H1 (cell line): Measurements from ENCODE around the gene PILRB. TPM values are rescaled to one million over a fixed set of nuclear protein-coding genes. Genes with fewer than 3 reads are reported as not detected.

ENCODE experiments used
- CTCF ChIA-PET: fragments of 300-600 bp; sonication (Branson Sonifier 250); formaldehyde crosslinking; loops from one replicate; lab custom pipeline; 2021; ENCODE audit not compliant: partially characterized antibody; lab: Charles Lee
- POLR2A ChIA-PET: fragments of 300-600 bp; sonication (Branson Sonifier 250); formaldehyde crosslinking; loops from one replicate; lab custom pipeline; 2021; ENCODE audit warnings: inconsistent platforms; ENCODE audit not compliant: partially characterized antibody; lab: Charles Lee
- DNase-seq, 2 experiments: peaks; one replicate each; pipeline versions ENCODE4 v3.0.0 to v3.0.0-alpha.2; 2010 to 2022; ENCODE audit warnings: low spot score in 2 of 2, low read depth in 1 of 2, mixed read lengths in 1 of 2
- FAIRE-seq: peaks from 2 replicates; lab custom pipeline; 2011; peaks lifted over from hg19 to GRCh38; lab: Jason Lieb, UNC
- H2AFZ ChIP-seq: 2 replicates; pipeline ENCODE4 v1.8.1; 2012; ENCODE audit warnings: low read length, inconsistent platforms
- H2AK5ac ChIP-seq: 2 replicates; pipeline ENCODE4 v1.6.1; 2013; ENCODE audit warnings: low read depth, low read length
- H2BK120ac ChIP-seq: replicated peaks from 2 replicates; pipeline ENCODE3; 2013; ENCODE audit warnings: low read depth, low read length, inconsistent platforms
- H2BK12ac ChIP-seq: 2 replicates; pipeline ENCODE4 v1.6.1; 2013; ENCODE audit warnings: low read depth, low read length
- H2BK15ac ChIP-seq: 2 replicates; pipeline ENCODE4 v1.6.1; 2013; ENCODE audit warnings: low read length
- H2BK20ac ChIP-seq: 2 replicates; pipeline ENCODE4 v1.6.1; 2013; ENCODE audit warnings: low read length
- H2BK5ac ChIP-seq: 2 replicates; pipeline ENCODE4 v1.6.1; 2013; ENCODE audit warnings: low read depth, low read length
- H3K14ac ChIP-seq: 2 replicates; pipeline ENCODE4 v1.6.1; 2013; ENCODE audit warnings: inconsistent platforms; ENCODE audit not compliant: insufficient read length
- H3K18ac ChIP-seq: 2 replicates; pipeline ENCODE4 v1.6.1; 2013; ENCODE audit warnings: low read length; ENCODE audit errors: extremely low read depth
- H3K23ac ChIP-seq: 2 replicates; pipeline ENCODE4 v1.6.1; 2013; ENCODE audit warnings: inconsistent platforms; ENCODE audit not compliant: insufficient read length
- H3K23me2 ChIP-seq: 2 replicates; pipeline ENCODE4 v1.6.1; 2013; ENCODE audit warnings: low read depth, low read length
- H3K27ac ChIP-seq: 2 replicates; pipeline ENCODE4 v1.6.1; 2011; ENCODE audit warnings: low read depth, low read length, inconsistent platforms
- H3K27me3 ChIP-seq, 4 experiments: replicated peaks in 1 of 4; 1 replicate in 1 of 4; 2 replicates in 3 of 4; pipeline versions ENCODE4 v1.6.1 to v1.8.1; 2011 to 2013; ENCODE audit warnings: low read length in 3 of 4, mild to moderate bottlenecking in 3 of 4, inconsistent platforms in 2 of 4, mixed read lengths in 2 of 4, moderate library complexity in 1 of 4; ENCODE audit not compliant: control insufficient read depth in 3 of 4, insufficient read depth in 3 of 4; ENCODE audit errors: extremely low read depth in 1 of 4
- H3K36me3 ChIP-seq, 4 experiments: 2 replicates each; pipeline versions ENCODE4 v1.6.1 to v1.8.1; 2011 to 2013; ENCODE audit warnings: mild to moderate bottlenecking in 4 of 4, low read length in 3 of 4, moderate library complexity in 2 of 4, control low read depth in 1 of 4, inconsistent platforms in 1 of 4; ENCODE audit not compliant: insufficient read depth in 4 of 4, control insufficient read depth in 2 of 4
- H3K4ac ChIP-seq: replicated peaks from 2 replicates; pipeline ENCODE3; 2013; ENCODE audit warnings: low read length, low read depth, mixed read lengths, inconsistent platforms; ENCODE audit not compliant: insufficient read length
- H3K4me1 ChIP-seq, 4 experiments: replicated peaks in 1 of 4; 1 replicate in 1 of 4; 2 replicates in 3 of 4; pipeline versions ENCODE4 v1.6.1 to v1.8.1; 2011 to 2013; ENCODE audit warnings: low read length in 3 of 4, inconsistent platforms in 2 of 4, mixed read lengths in 1 of 4; ENCODE audit not compliant: insufficient read depth in 4 of 4, control insufficient read depth in 3 of 4
- H3K4me2 ChIP-seq, 2 experiments: 2 replicates each; pipeline versions ENCODE4 v1.6.1 to v1.8.1; 2011 to 2013; ENCODE audit warnings: low read depth in 2 of 2, low read length in 2 of 2, control low read depth in 1 of 2, inconsistent platforms in 1 of 2, mild to moderate bottlenecking in 1 of 2; ENCODE audit not compliant: insufficient read depth in 1 of 2
- H3K4me3 ChIP-seq, 4 experiments: fragments of 200-600, 300-600 bp in 1 of 4; sonication (generic), shearing (Covaris generic), sonication (Bioruptor Twin) in 1 of 4; 2 replicates each; pipeline versions ENCODE4 v1.5.1 to v1.8.1; 2011 to 2016; ENCODE audit warnings: low read length in 4 of 4, low read depth in 3 of 4, control low read depth in 2 of 4, inconsistent platforms in 2 of 4, mild to moderate bottlenecking in 2 of 4, mixed read lengths in 1 of 4, moderate library complexity in 1 of 4; ENCODE audit not compliant: insufficient read depth in 2 of 4; ENCODE audit errors: extremely low read depth in 1 of 4
- H3K56ac ChIP-seq: replicated peaks from 2 replicates; pipeline ENCODE3; 2013; ENCODE audit warnings: low read depth, mild to moderate bottlenecking, mixed read lengths, low read length, inconsistent platforms; ENCODE audit not compliant: insufficient read length
- H3K79me1 ChIP-seq: 2 replicates; pipeline ENCODE4 v1.6.1; 2013; ENCODE audit warnings: low read depth, low read length, control low read depth
- H3K79me2 ChIP-seq, 2 experiments: 2 replicates each; pipeline versions ENCODE4 v1.6.1 to v1.8.1; 2012 to 2013; ENCODE audit warnings: low read length in 2 of 2, mild to moderate bottlenecking in 2 of 2, inconsistent platforms in 1 of 2; ENCODE audit not compliant: insufficient read depth in 2 of 2, control insufficient read depth in 1 of 2
- H3K9ac ChIP-seq, 4 experiments: replicated peaks in 1 of 4; 1 replicate in 1 of 4; 2 replicates in 3 of 4; pipeline versions ENCODE4 v1.6.1 to v1.8.1; 2011 to 2013; ENCODE audit warnings: low read depth in 3 of 4, low read length in 3 of 4, control low read depth in 2 of 4, mild to moderate bottlenecking in 2 of 4, moderate library complexity in 2 of 4, inconsistent platforms in 1 of 4; ENCODE audit errors: extremely low read depth in 1 of 4
- H3K9me3 ChIP-seq, 2 experiments: 2 replicates each; pipeline versions ENCODE4 v1.6.1 to v1.8.1; 2012 to 2013; ENCODE audit warnings: mild to moderate bottlenecking in 2 of 2, moderate library complexity in 2 of 2, control low read depth in 1 of 2, inconsistent platforms in 1 of 2, low read depth in 1 of 2, low read length in 1 of 2, mixed read lengths in 1 of 2; ENCODE audit not compliant: insufficient read depth in 2 of 2
- H4K20me1 ChIP-seq, 2 experiments: replicated peaks in 1 of 2; 2 replicates each; pipeline versions ENCODE3 to v1.8.1; 2011 to 2013; ENCODE audit warnings: inconsistent platforms in 2 of 2, low read length in 2 of 2, mild to moderate bottlenecking in 1 of 2; ENCODE audit not compliant: insufficient read depth in 2 of 2, control insufficient read depth in 1 of 2
- H4K5ac ChIP-seq: 2 replicates; pipeline ENCODE4 v1.6.1; 2013; ENCODE audit warnings: low read length, low read depth, mixed read lengths, inconsistent platforms; ENCODE audit not compliant: insufficient read length
- H4K8ac ChIP-seq: 2 replicates; pipeline ENCODE4 v1.8.0; 2013; ENCODE audit warnings: mild to moderate bottlenecking, moderate library complexity, low read length, inconsistent platforms; ENCODE audit not compliant: insufficient read depth; ENCODE audit errors: extremely low read depth
- H4K91ac ChIP-seq: replicated peaks from 2 replicates; pipeline ENCODE3; 2013; ENCODE audit warnings: low read length, mixed read lengths, inconsistent platforms; ENCODE audit not compliant: insufficient read length
- HDAC2 ChIP-seq, 2 experiments: fragments of 300-600 bp in 1 of 2; sonication (generic) in 1 of 2; IDR thresholded peaks; 2 replicates each; pipeline ENCODE4 v1.6.1; 2011 to 2012; ENCODE audit warnings: low read depth in 2 of 2, low read length in 2 of 2, mild to moderate bottlenecking in 2 of 2, moderate library complexity in 2 of 2, borderline replicate concordance in 1 of 2, inconsistent platforms in 1 of 2
- POLR2A ChIP-seq, 2 experiments: IDR thresholded peaks; 1 replicate in 1 of 2; 2 replicates in 1 of 2; pipeline ENCODE4 v1.6.1; 2011; ENCODE audit warnings: low read depth in 2 of 2, low read length in 2 of 2, mild to moderate bottlenecking in 2 of 2; ENCODE audit errors: control extremely low read depth in 1 of 2
- POLR2AphosphoS5 ChIP-seq: IDR thresholded peaks from 2 replicates; pipeline ENCODE4 v1.6.1; 2011; ENCODE audit warnings: low read depth, low read length
- WGBS, 2 experiments: shearing (Covaris generic) in 1 of 2; methylation state at CpG; one replicate each; pipeline versions ENCODE4 v1.1.6 to v1.1.7; 2013 to 2015; ENCODE audit warnings: low lambda C conversion rate in 2 of 2, mixed read lengths in 2 of 2, inconsistent platforms in 1 of 2, low coverage in 1 of 2, missing lambda C conversion rate in 1 of 2; ENCODE audit not compliant: insufficient replicate concordance in 2 of 2, insufficient coverage in 1 of 2, insufficient read length in 1 of 2; ENCODE audit errors: extremely low coverage in 1 of 2, missing lambda C conversion rate in 1 of 2; 5-methylcytosine and 5-hydroxymethylcytosine counted together
- polyA plus RNA-seq, 7 experiments: library from polyadenylated mRNA; depleted of rRNA in 3 of 7; stranded (reverse) in 5 of 7; unstranded in 2 of 7; fragments of >200 nt in 5 of 7; fragments of 200-250 nt in 2 of 7; gene quantifications; 1 replicate in 5 of 7; 2 replicates in 1 of 7; 4 replicates in 1 of 7; pipeline versions ENCODE4 v1.2.1 to v1.2.3, GENCODE V29; 2011 to 2013; ENCODE audit warnings: missing spikeins in 2 of 7, mixed read lengths in 2 of 7
- total RNA-seq: library from RNA; stranded (reverse); fragmentation: NEBNext Ultra II Directional; extraction: Animal tissue kit (Norgen Biotek cat#: 25700); gene quantifications from 2 replicates; pipeline ENCODE4 v1.2.1, GENCODE V29; 2021

Gene PILRB
- total and polyA plus RNA-seq, 2 of the 8 experiments (the other 6 are each of a cell fraction or from before 2014, with no cell fraction given), result 32.2 to 49.9 TPM

- Histone ChIP-seq H2BK12ac (no peak overlapping the region), H4K5ac (no peak overlapping the region), H3K9me3 (no peaks in the 10 kb centered on the region), H2AFZ (no peak overlapping the region), H3K9ac (no peak overlapping the region), H4K20me1 (no peaks in the 10 kb centered on the region), H3K23ac (no peak overlapping the region), H4K91ac (no peak overlapping the region), H2BK15ac (no peak overlapping the region), H3K27me3 (no peaks in the 10 kb centered on the region), H3K14ac (no peak overlapping the region), H3K27ac (no peak overlapping the region), H3K79me2 (no peaks in the 10 kb centered on the region), H4K8ac (no peak overlapping the region), H3K4me2 (no peak overlapping the region), H3K79me1 (peaks cover 2% of the 10 kb centered on the region; the same call in 1 of the 2 replicates), H3K36me3 (peaks cover 0 to 28% (median 2%) of the 10 kb centered on the region in 4 experiments; a peak in 3 of 8 replicates), H2AK5ac (0 out of 2 replicates have a peak overlapping the region, but pooled peaks have one; percentile 34), H3K4me1 (peaks cover 0 to 21% (median 15%) of the 10 kb centered on the region in 4 experiments; a peak in 6 of 7 replicates), H3K4ac (no peak overlapping the region), H2BK120ac (no peak overlapping the region), H2BK20ac (no peak overlapping the region), H3K56ac (no peak overlapping the region), H3K18ac (no peak overlapping the region), H3K4me3 (no peak overlapping the region), H3K23me2 (no peaks in the 10 kb centered on the region), H2BK5ac (no peak overlapping the region)
- TF ChIP-seq POLR2A (IDR thresholded peaks at IDR 0.05; ENCODE audit: control extremely low read depth in 1 of 2, low read depth in 2 of 2, low read length in 2 of 2), result peak in 1 of 2 experiments; percentile 31; a peak in 1 of 3 replicates
- peak; percentile 25 for TF ChIP-seq POLR2AphosphoS5
- TF ChIP-seq HDAC2 (IDR thresholded peaks at IDR 0.05; ENCODE audit: borderline replicate concordance in 1 of 2, low read depth in 2 of 2, low read length in 2 of 2), result no peak
- ChIA-PET CTCF (no interaction called here), POLR2A (interaction anchor here (0.8 to 3.7 kb wide), 10 partner anchors 8 to 69 kb away, joined by 3 to 21 read pairs (median 6); partner anchors contain the start of genes MEPCE and ZCWPW1)
- no peak for FAIRE-seq
- WGBS, 2 experiments, result 85% methylated on average over 12 of the region's 12 CpGs; no CpG with 5 or more reads in 1 of the 2 experiments
- DNase-seq, result no peak
Observed at GRCh38 chr7:100367676-100368613, 10.0 kb downstream of the PILRB start.
